Measurements from ENCODE around the gene COL23A1.

- no peak for TF ChIP-seq MYC (IDR thresholded peaks at IDR 0.05; ENCODE audit: borderline replicate concordance, low read length)
- no peak for TF ChIP-seq CTCF (IDR thresholded peaks at IDR 0.05)
- no peak for TF ChIP-seq EP300 (IDR thresholded peaks at IDR 0.05)
- TF ChIP-seq POLR2AphosphoS2 (conservative IDR thresholded peaks at IDR 0.05; ENCODE audit: low read length), result no peak
- TF ChIP-seq CBX8 (IDR thresholded peaks at IDR 0.05), result no peak
- no peak for TF ChIP-seq FOXS1 (CRISPR knock-in tag; IDR thresholded peaks at IDR 0.05)
- TF ChIP-seq MAZ (IDR thresholded peaks at IDR 0.05; ENCODE audit: borderline replicate concordance, low read depth, low read length), result no peak
- no peak for TF ChIP-seq ELK1 (IDR thresholded peaks at IDR 0.05; ENCODE audit: low read depth, low read length)
- no peak for TF ChIP-seq KDM1A (IDR thresholded peaks at IDR 0.05; ENCODE audit: low read depth)
- no peak for TF ChIP-seq POLR2A (IDR thresholded peaks at IDR 0.05; ENCODE audit: low read length)
Observed at GRCh38 chr5:178606269-178606668, 16.1 kb upstream of the COL23A1 start.

Data from A549 (cell line).